ENCODE results near the gene CLEC4E. TPM values are rescaled to one million over a fixed set of nuclear protein-coding genes. Genes with fewer than 3 reads are reported as not detected.

CLEC4E gene
- total RNA-seq, 2 experiments from 2014 or later: not detected

DNA sequence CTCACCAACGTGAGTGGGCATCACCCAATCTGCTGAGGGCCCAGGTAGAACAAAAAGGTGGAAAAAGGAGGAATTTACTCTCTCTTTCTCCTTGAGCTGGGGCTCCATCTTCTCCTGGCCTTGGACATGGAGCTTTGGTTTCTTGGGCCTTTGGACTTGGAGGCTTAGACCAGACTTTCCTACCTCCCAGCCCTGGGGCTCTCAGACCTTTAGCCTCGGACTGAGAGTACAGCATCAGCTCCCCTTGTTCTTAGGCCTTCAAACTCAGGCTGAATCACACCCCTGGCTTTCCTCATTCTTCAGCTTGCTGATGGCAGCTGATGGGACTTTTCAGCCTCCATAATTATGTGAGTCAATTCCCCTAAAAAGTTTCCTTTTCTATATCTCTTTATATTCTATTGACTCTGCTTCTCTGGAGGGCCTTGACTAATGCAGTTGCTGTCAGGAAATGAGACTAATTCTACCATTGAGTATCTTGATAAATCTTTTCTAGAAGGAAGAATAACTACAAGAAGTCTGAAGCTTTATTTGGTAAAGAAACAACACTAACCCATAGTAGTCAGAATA is 15.9 kb upstream of the CLEC4E start:
- no peaks in the 10 kb centered on the region for H3K27me3 Mint-ChIP-seq
- no peak overlapping the region for H3K4me3 ChIP-seq (ENCODE audit: low read length)
- CTCF ChIA-PET: interaction anchor here (3.2 kb wide), 1 partner anchor 12 kb away, joined by 14 read pairs; no protein-coding TSS in a partner anchor
- DNase-seq (no peak), ATAC-seq (ENCODE audit: poor library complexity) (no peak)
- H3K4me1 Mint-ChIP-seq (ENCODE audit: low read depth): no peaks in the 10 kb centered on the region
- no peak overlapping the region for H3K27ac Mint-ChIP-seq
- no peak for TF ChIP-seq CTCF (IDR thresholded peaks at IDR 0.05)
- H3K27ac ChIP-seq (ENCODE audit: low read depth in 1 of 2, low read length in 2 of 2): no peak overlapping the region
- H3K36me3 Mint-ChIP-seq (ENCODE audit: low read depth): no peaks in the 10 kb centered on the region
- intact Hi-C loops (cut with DNase I, micrococcal nuclease): no loop called here
- peaks cover 3% of the 10 kb centered on the region for H3K9me3 Mint-ChIP-seq
- H3K4me1 ChIP-seq (ENCODE audit: insufficient read depth, low read length): no peaks in the 10 kb centered on the region
- H3K4me3 Mint-ChIP-seq: no peak overlapping the region
- H3K36me3 ChIP-seq (ENCODE audit: insufficient read depth, low read length): no peaks in the 10 kb centered on the region
- no peaks in the 10 kb centered on the region for H3K9me3 ChIP-seq (ENCODE audit: control insufficient read depth in 1 of 2, insufficient read depth in 1 of 2, low read length in 2 of 2)
- H3K27me3 ChIP-seq (ENCODE audit: control insufficient read depth in 1 of 2, insufficient read depth in 2 of 2, low read length in 2 of 2): no peaks in the 10 kb centered on the region
- POLR2A ChIA-PET: no interaction called here

GRCh38 chr12:8554451-8555195 is 13.9 kb upstream of the CLEC4E start:
- Histone ChIP-seq H3K4me1 (ENCODE audit: insufficient read depth, low read length) (no peaks in the 10 kb centered on the region), H3K9me3 (ENCODE audit: control insufficient read depth in 1 of 2, insufficient read depth in 1 of 2, low read length in 2 of 2) (no peaks in the 10 kb centered on the region), H3K27me3 (ENCODE audit: control insufficient read depth in 1 of 2, insufficient read depth in 2 of 2, low read length in 2 of 2) (no peaks in the 10 kb centered on the region), H3K4me3 (ENCODE audit: low read length) (no peak overlapping the region), H3K27ac (ENCODE audit: low read depth in 1 of 2, low read length in 2 of 2) (no peak overlapping the region), H3K36me3 (ENCODE audit: insufficient read depth, low read length) (no peaks in the 10 kb centered on the region)
- no peaks in the 10 kb centered on the region for H3K36me3 Mint-ChIP-seq (ENCODE audit: low read depth)
- TF ChIP-seq CTCF (IDR thresholded peaks at IDR 0.05): no peak
- no peaks in the 10 kb centered on the region for H3K4me1 Mint-ChIP-seq (ENCODE audit: low read depth)
- H3K27me3 Mint-ChIP-seq: no peaks in the 10 kb centered on the region
- ATAC-seq (ENCODE audit: poor library complexity) (no peak), DNase-seq (no peak)
- ChIA-PET POLR2A (interaction anchor here (0.6 kb wide), 1 partner anchor 605 kb away, joined by 3 read pairs; no protein-coding TSS in a partner anchor), CTCF (interaction anchor here (3.2 kb wide), 1 partner anchor 10 kb away, joined by 14 read pairs; no protein-coding TSS in a partner anchor)
- intact Hi-C loops (cut with DNase I, micrococcal nuclease): no loop called here
- H3K4me3 Mint-ChIP-seq: no peak overlapping the region
- no peak overlapping the region for H3K27ac Mint-ChIP-seq
- H3K9me3 Mint-ChIP-seq: no peaks in the 10 kb centered on the region

DNA sequence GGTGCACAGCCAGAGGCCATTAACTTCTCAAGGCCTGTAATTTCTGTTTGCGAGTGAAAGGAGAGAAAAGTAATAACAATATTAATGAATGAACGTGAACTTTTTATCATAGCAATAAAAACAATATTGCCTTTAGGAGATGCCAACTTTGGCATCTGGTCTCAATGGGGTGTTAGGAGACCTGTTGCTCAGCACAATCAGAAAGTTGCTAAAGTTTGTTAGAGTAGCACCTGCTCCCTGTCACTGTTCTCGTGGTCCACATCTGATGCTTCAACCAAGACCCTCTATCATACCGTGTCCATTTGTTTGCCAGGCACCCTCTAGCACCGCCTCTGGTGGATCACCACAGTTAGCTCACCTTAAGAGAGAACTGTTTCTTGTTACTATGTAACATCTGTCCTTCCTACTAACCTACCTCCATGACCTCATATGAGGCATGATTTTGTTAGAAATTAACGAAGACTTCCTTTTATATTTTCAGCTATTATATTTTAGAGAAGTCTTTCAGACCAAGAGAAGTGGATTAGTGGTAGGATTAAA is 12.5 kb upstream of the CLEC4E start:
- Histone ChIP-seq H3K4me1 (ENCODE audit: insufficient read depth, low read length) (no peaks in the 10 kb centered on the region), H3K4me3 (ENCODE audit: low read length) (no peak overlapping the region), H3K27ac (ENCODE audit: low read depth in 1 of 2, low read length in 2 of 2) (no peak overlapping the region), H3K36me3 (ENCODE audit: insufficient read depth, low read length) (no peaks in the 10 kb centered on the region), H3K27me3 (ENCODE audit: control insufficient read depth in 1 of 2, insufficient read depth in 2 of 2, low read length in 2 of 2) (no peaks in the 10 kb centered on the region), H3K9me3 (ENCODE audit: control insufficient read depth in 1 of 2, insufficient read depth in 1 of 2, low read length in 2 of 2) (no peaks in the 10 kb centered on the region)
- no peak overlapping the region for H3K27ac Mint-ChIP-seq
- H3K27me3 Mint-ChIP-seq: no peaks in the 10 kb centered on the region
- no peak for TF ChIP-seq CTCF (IDR thresholded peaks at IDR 0.05)
- no peaks in the 10 kb centered on the region for H3K9me3 Mint-ChIP-seq
- no peak overlapping the region for H3K4me3 Mint-ChIP-seq
- H3K4me1 Mint-ChIP-seq (ENCODE audit: low read depth): no peaks in the 10 kb centered on the region
- ChIA-PET POLR2A (no interaction called here), CTCF (no interaction called here)
- ATAC-seq (ENCODE audit: poor library complexity) (no peak), DNase-seq (no peak)
- intact Hi-C loops (cut with DNase I, micrococcal nuclease): no loop called here
- no peaks in the 10 kb centered on the region for H3K36me3 Mint-ChIP-seq (ENCODE audit: low read depth)

Measured in CD4-positive, alpha-beta T cell (primary cell).